Skin of body (tissue), 3 donors: ENCODE results near the gene METTL4. TPM values are rescaled to one million over a fixed set of nuclear protein-coding genes. Genes with fewer than 3 reads are reported as not detected.
"Not testable (repeated sequence)": the region's sequence is repeated elsewhere in the genome, so short reads cannot be mapped to it uniquely, and the experiment has no call there.

Experiments
- DNase-seq: peaks from one replicate; lab custom pipeline; 2025; lab: John Stamatoyannopoulos, UW
- small RNA-seq: library from RNA; depleted of rRNA; stranded (forward); fragments of <200 nt; gene quantifications from one replicate; pipeline ENCODE3, GENCODE V24; 2014; ENCODE audit warnings: low replicate concordance
- total RNA-seq: library from RNA; depleted of rRNA; stranded (reverse); fragments of >200 nt; gene quantifications from one replicate; pipeline ENCODE4 v1.2.3, GENCODE V29; 2014

The METTL4 gene
- total RNA-seq, 1 donor from 2014 or later = 11.3 TPM

- not testable (repeated sequence) for DNase-seq
Observed at GRCh38 chr18:2524794-2525198, 46.5 kb downstream of the METTL4 start.

- DNase-seq = no peak
Observed at GRCh38 chr18:2522112-2522511, 49.2 kb downstream of the METTL4 start.

- no peak for DNase-seq
Observed at GRCh38 chr18:2518473-2518872, 52.8 kb downstream of the METTL4 start.

GRCh38 chr18:2515908-2516625, 55.2 kb downstream of the METTL4 start:
- DNase-seq = no peak

GRCh38 chr18:2515171-2515787, 56.0 kb downstream of the METTL4 start:
- DNase-seq = no peak

- DNase-seq = no peak
Observed at GRCh38 chr18:2513616-2514015, 57.7 kb downstream of the METTL4 start.

- no peak for DNase-seq
Observed at GRCh38 chr18:2512059-2512458, 59.2 kb downstream of the METTL4 start.

- DNase-seq = no peak
Observed at GRCh38 chr18:2511451-2511850, 59.9 kb downstream of the METTL4 start.

GRCh38 chr18:2510416-2510815, 60.9 kb downstream of the METTL4 start:
- DNase-seq = no peak

- no peak for DNase-seq
Observed at GRCh38 chr18:2508678-2509077, 62.6 kb downstream of the METTL4 start.

GRCh38 chr18:2508155-2508554, 63.1 kb downstream of the METTL4 start:
- no peak for DNase-seq

- no peak for DNase-seq
Observed at GRCh38 chr18:2504642-2505041, 66.7 kb downstream of the METTL4 start.

GRCh38 chr18:2502880-2503279, 68.4 kb downstream of the METTL4 start:
- DNase-seq = no peak

GRCh38 chr18:2502394-2502793, 68.9 kb downstream of the METTL4 start:
- no peak for DNase-seq

- no peak for DNase-seq
Observed at GRCh38 chr18:2497797-2498196, 73.5 kb downstream of the METTL4 start.

- no peak for DNase-seq
Observed at GRCh38 chr18:2495381-2495780, 75.9 kb downstream of the METTL4 start.

GRCh38 chr18:2494921-2495320, 76.4 kb downstream of the METTL4 start:
- DNase-seq = no peak

Small RNA genes within 50 kb of the gene (small RNA-seq; reads per million reads assigned to genes)
- gene RF00019 (not detected), gene RF01233 (not detected)

Other genes starting within 250 kb of the METTL4 start
- 9.8 TPM for gene NDC80, start 52 bp upstream of the METTL4 start, total RNA-seq
- 156 TPM for gene SMCHD1, start 84.2 kb upstream of the METTL4 start, total RNA-seq